ENCODE measurements around the gene PAK3. TPM values are rescaled to one million over a fixed set of nuclear protein-coding genes. Genes with fewer than 3 reads are reported as not detected.

Gene PAK3
- polyA plus RNA-seq, 3 donors, result not detected

- peaks cover 3 to 5% (median 4%) of the 10 kb centered on the region in 3 donors for H3K27me3 Mint-ChIP-seq (ENCODE audit: low read depth in 3 of 3)
- Histone ChIP-seq H3K27ac (ENCODE audit: low read depth in 1 of 2, low read length in 2 of 2) (no peak overlapping the region), H3K4me3 (replicated peaks in 1 of 3; ENCODE audit: low read depth in 2 of 3, low read length in 3 of 3) (no peak overlapping the region), H3K36me3 (replicated peaks in 1 of 2; ENCODE audit: control insufficient read depth in 1 of 2, insufficient read depth in 2 of 2, low read length in 2 of 2) (no peaks in the 10 kb centered on the region), H3K9ac (ENCODE audit: insufficient read depth, low read length, poor library complexity, severe bottlenecking) (no peak overlapping the region), H4K20me1 (ENCODE audit: insufficient read depth, low read length) (no peaks in the 10 kb centered on the region), H3K27me3 (ENCODE audit: control insufficient read depth in 2 of 2, insufficient read depth in 2 of 2, low read length in 2 of 2) (peaks cover 0 to 4% of the 10 kb centered on the region in 2 donors), H3K4me1 (ENCODE audit: control insufficient read depth in 1 of 2, insufficient read depth in 2 of 2, low read length in 2 of 2) (no peaks in the 10 kb centered on the region), H3K9me3 (replicated peaks in 1 of 2; ENCODE audit: control insufficient read depth in 1 of 2, insufficient read depth in 1 of 2, low read length in 2 of 2) (no peaks in the 10 kb centered on the region), H3K79me2 (ENCODE audit: insufficient read depth, low read length) (no peaks in the 10 kb centered on the region), H2AFZ (ENCODE audit: insufficient read depth, low read depth, low read length, poor library complexity, severe bottlenecking) (no peak overlapping the region), H3K4me2 (replicated peaks; ENCODE audit: extremely low read depth, low read length, poor library complexity, severe bottlenecking) (no peak overlapping the region)
- no peaks in the 10 kb centered on the region for H3K36me3 Mint-ChIP-seq
- no peak for TF ChIP-seq CTCF (IDR thresholded peaks at IDR 0.05)
- intact Hi-C loops (cut with micrococcal nuclease), result no loop called here
- no peak overlapping the region for H3K4me3 Mint-ChIP-seq
- H3K4me1 Mint-ChIP-seq, result no peaks in the 10 kb centered on the region
- no peaks in the 10 kb centered on the region for H3K9me3 Mint-ChIP-seq
- H3K27ac Mint-ChIP-seq, result peak overlapping the region in 1 of 7 donors; percentile 74
- WGBS (ENCODE audit: insufficient coverage), result 83% methylated on average over 1 of the region's 3 CpGs
- no peak for DNase-seq
Measured at GRCh38 chrX:111262086-111262485, 166.1 kb downstream of the PAK3 start.

GRCh38 chrX:111264385-111264784 lies 168.4 kb downstream of the PAK3 start:
- H3K4me3 Mint-ChIP-seq, result no peak overlapping the region
- no peak overlapping the region for H3K27ac Mint-ChIP-seq
- Histone ChIP-seq H3K27me3 (ENCODE audit: control insufficient read depth in 2 of 2, insufficient read depth in 2 of 2, low read length in 2 of 2) (peaks cover 0 to 6% of the 10 kb centered on the region in 2 donors), H2AFZ (ENCODE audit: insufficient read depth, low read depth, low read length, poor library complexity, severe bottlenecking) (no peak overlapping the region), H3K27ac (ENCODE audit: low read depth in 1 of 2, low read length in 2 of 2) (no peak overlapping the region), H3K4me1 (ENCODE audit: control insufficient read depth in 1 of 2, insufficient read depth in 2 of 2, low read length in 2 of 2) (no peaks in the 10 kb centered on the region), H4K20me1 (ENCODE audit: insufficient read depth, low read length) (no peaks in the 10 kb centered on the region), H3K4me3 (replicated peaks in 1 of 3; ENCODE audit: low read depth in 2 of 3, low read length in 3 of 3) (no peak overlapping the region), H3K4me2 (replicated peaks; ENCODE audit: extremely low read depth, low read length, poor library complexity, severe bottlenecking) (no peak overlapping the region), H3K9ac (ENCODE audit: insufficient read depth, low read length, poor library complexity, severe bottlenecking) (no peak overlapping the region), H3K79me2 (ENCODE audit: insufficient read depth, low read length) (no peaks in the 10 kb centered on the region), H3K9me3 (replicated peaks in 1 of 2; ENCODE audit: control insufficient read depth in 1 of 2, insufficient read depth in 1 of 2, low read length in 2 of 2) (no peaks in the 10 kb centered on the region), H3K36me3 (replicated peaks in 1 of 2; ENCODE audit: control insufficient read depth in 1 of 2, insufficient read depth in 2 of 2, low read length in 2 of 2) (no peaks in the 10 kb centered on the region)
- H3K9me3 Mint-ChIP-seq, result no peaks in the 10 kb centered on the region
- TF ChIP-seq CTCF (IDR thresholded peaks at IDR 0.05), result no peak
- intact Hi-C loops (cut with micrococcal nuclease), result no loop called here
- no peaks in the 10 kb centered on the region for H3K36me3 Mint-ChIP-seq
- DNase-seq, result no peak
- no peaks in the 10 kb centered on the region for H3K4me1 Mint-ChIP-seq
- no CpG with 5 or more reads among the region's 2 CpGs for WGBS (ENCODE audit: insufficient coverage)
- H3K27me3 Mint-ChIP-seq (ENCODE audit: low read depth in 3 of 3), result peaks cover 4 to 13% (median 4%) of the 10 kb centered on the region in 3 donors
